Ovary (tissue), 3 donors: ENCODE measurements around the gene PSMB1.

Experiments
- EP300 ChIP-seq: sonication (generic); formaldehyde crosslinking; IDR thresholded peaks from one replicate; pipeline ENCODE4 v1.6.1; 2017; ENCODE audit warnings: antibody characterized with exemption
- POLR2A ChIP-seq: fragments of 450-650 bp; IDR thresholded peaks from one replicate; pipeline ENCODE4 v1.6.1; 2017; ENCODE audit warnings: antibody characterized with exemption, mild to moderate bottlenecking, moderate library complexity
- TF ChIP-seq, protein P1 (sequence below), 3 donors: fragments of 450-650 bp in 2 of 3; fragments of 200-600 bp in 1 of 3; IDR thresholded peaks; one replicate each; pipeline versions ENCODE4 v1.5.1 to v1.8.0; 2016 to 2022; ENCODE audit warnings: antibody characterized with exemption in 3 of 3, mild to moderate bottlenecking in 1 of 3
- donor health status: DM: no; HTN: no; CAD: no.

DNA sequence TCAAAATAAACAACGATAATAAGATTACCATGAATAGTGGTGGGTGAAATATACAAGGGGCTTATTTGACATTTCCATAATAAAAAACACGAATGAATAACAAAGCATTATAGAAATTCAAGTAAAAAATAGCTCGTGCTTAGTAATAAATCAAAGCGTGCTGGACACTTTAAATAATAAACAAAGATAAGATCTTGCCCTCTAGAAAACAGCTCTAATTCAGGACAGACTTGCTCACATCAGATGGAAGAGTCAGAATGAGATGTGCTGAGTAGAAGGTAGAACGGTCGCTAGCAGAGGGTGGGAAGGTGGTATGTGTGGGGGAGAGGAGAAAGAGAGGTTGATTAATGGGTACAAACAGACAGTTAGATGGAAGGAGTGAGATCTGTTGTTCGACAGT is 27.3 kb downstream of the PSMB1 start:
- TF ChIP-seq, protein P1, sequence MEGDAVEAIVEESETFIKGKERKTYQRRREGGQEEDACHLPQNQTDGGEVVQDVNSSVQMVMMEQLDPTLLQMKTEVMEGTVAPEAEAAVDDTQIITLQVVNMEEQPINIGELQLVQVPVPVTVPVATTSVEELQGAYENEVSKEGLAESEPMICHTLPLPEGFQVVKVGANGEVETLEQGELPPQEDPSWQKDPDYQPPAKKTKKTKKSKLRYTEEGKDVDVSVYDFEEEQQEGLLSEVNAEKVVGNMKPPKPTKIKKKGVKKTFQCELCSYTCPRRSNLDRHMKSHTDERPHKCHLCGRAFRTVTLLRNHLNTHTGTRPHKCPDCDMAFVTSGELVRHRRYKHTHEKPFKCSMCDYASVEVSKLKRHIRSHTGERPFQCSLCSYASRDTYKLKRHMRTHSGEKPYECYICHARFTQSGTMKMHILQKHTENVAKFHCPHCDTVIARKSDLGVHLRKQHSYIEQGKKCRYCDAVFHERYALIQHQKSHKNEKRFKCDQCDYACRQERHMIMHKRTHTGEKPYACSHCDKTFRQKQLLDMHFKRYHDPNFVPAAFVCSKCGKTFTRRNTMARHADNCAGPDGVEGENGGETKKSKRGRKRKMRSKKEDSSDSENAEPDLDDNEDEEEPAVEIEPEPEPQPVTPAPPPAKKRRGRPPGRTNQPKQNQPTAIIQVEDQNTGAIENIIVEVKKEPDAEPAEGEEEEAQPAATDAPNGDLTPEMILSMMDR (IDR thresholded peaks at IDR 0.05) = no peak
- TF ChIP-seq POLR2A (no peak), EP300 (no peak)
